Loucy (cell line): Measurements from ENCODE around the gene BCL2A1.
"Not testable (repeated sequence)": the region's sequence is repeated elsewhere in the genome, so short reads cannot be mapped to it uniquely, and the experiment has no call there.

Experiments
- H2AFZ ChIP-seq: fragments of 200-600 bp; sonication (generic); 2 replicates; pipeline ENCODE4 v1.6.0; 2016; ENCODE audit warnings: antibody characterized with exemption, mild to moderate bottlenecking, low read length, moderate library complexity
- H3F3A ChIP-seq: fragments of 200-600 bp; 2 replicates; pipeline ENCODE4 v1.6.0; 2016; ENCODE audit warnings: antibody characterized with exemption, low read depth, mild to moderate bottlenecking
- H3K27me3 ChIP-seq: fragments of 200-600 bp; sonication (generic); 2 replicates; pipeline ENCODE4 v1.6.1; 2014; ENCODE audit warnings: low read length, mild to moderate bottlenecking; ENCODE audit not compliant: insufficient read depth, poor library complexity, severe bottlenecking
- H3K36me3 ChIP-seq: fragments of 200-600 bp; sonication (generic); 2 replicates; pipeline ENCODE4 v1.6.1; 2016; ENCODE audit warnings: low read length; ENCODE audit not compliant: insufficient read depth
- H3K4me1 ChIP-seq: fragments of 200-600 bp; sonication (generic); 2 replicates; pipeline ENCODE4 v1.5.1; 2014; ENCODE audit warnings: low read length, mild to moderate bottlenecking; ENCODE audit not compliant: insufficient read depth, poor library complexity, severe bottlenecking
- H3K4me2 ChIP-seq: fragments of 200-600 bp; sonication (generic); 2 replicates; pipeline ENCODE4 v1.6.0; 2014; ENCODE audit warnings: antibody characterized with exemption, low read length, low read depth, mild to moderate bottlenecking; ENCODE audit not compliant: poor library complexity, severe bottlenecking
- H3K4me3 ChIP-seq: fragments of 200-600 bp; sonication (generic); 2 replicates; pipeline ENCODE4 v1.5.1; 2014; ENCODE audit warnings: low read length, mild to moderate bottlenecking, mixed read lengths; ENCODE audit not compliant: poor library complexity, severe bottlenecking
- H3K79me2 ChIP-seq: fragments of 200-600 bp; sonication (generic); 2 replicates; pipeline ENCODE4 v1.6.1; 2014; ENCODE audit warnings: low read length; ENCODE audit not compliant: insufficient read depth
- H3K9ac ChIP-seq: fragments of 200-600 bp; sonication (generic); 2 replicates; pipeline ENCODE4 v1.6.0; 2014; ENCODE audit warnings: mild to moderate bottlenecking, low read depth, low read length, moderate library complexity; ENCODE audit not compliant: poor library complexity, severe bottlenecking
- H3K9me2 ChIP-seq: fragments of 200-600 bp; sonication (generic); replicated peaks from 2 replicates; pipeline ENCODE4 v1.6.1; 2016; ENCODE audit warnings: low read depth, low read length, mixed read lengths
- H3K9me3 ChIP-seq: fragments of 200-600 bp; sonication (generic); 2 replicates; pipeline ENCODE4 v1.6.1; 2014; ENCODE audit warnings: mild to moderate bottlenecking, antibody characterized with exemption, low read length, low read depth; ENCODE audit not compliant: insufficient read depth
- H4K20me1 ChIP-seq: fragments of 200-600 bp; sonication (generic); 2 replicates; pipeline ENCODE4 v1.6.0; 2014; ENCODE audit warnings: antibody characterized with exemption, low read length, mild to moderate bottlenecking; ENCODE audit not compliant: insufficient read depth, poor library complexity, severe bottlenecking
- EZH2phosphoT487 ChIP-seq: fragments of 200-600 bp; IDR thresholded peaks from 2 replicates; pipeline ENCODE4 v1.6.1; 2018; ENCODE audit warnings: antibody characterized with exemption, mild to moderate bottlenecking, moderate library complexity, borderline replicate concordance
- TF ChIP-seq, protein P1 (sequence below): fragments of 200-600 bp; sonication (generic); conservative IDR thresholded peaks from 2 replicates; pipeline ENCODE4 v1.5.1; 2014; ENCODE audit warnings: mild to moderate bottlenecking, antibody characterized with exemption, low read length

The BCL2A1 gene

GRCh38 chr15:80012060-80012726 is 41.2 kb upstream of the BCL2A1 start:
- H3K9me3 ChIP-seq, result no peaks in the 10 kb centered on the region
- H3K9me2 ChIP-seq, result no peaks in the 10 kb centered on the region
- no peaks in the 10 kb centered on the region for H3F3A ChIP-seq
- TF ChIP-seq, protein P1, sequence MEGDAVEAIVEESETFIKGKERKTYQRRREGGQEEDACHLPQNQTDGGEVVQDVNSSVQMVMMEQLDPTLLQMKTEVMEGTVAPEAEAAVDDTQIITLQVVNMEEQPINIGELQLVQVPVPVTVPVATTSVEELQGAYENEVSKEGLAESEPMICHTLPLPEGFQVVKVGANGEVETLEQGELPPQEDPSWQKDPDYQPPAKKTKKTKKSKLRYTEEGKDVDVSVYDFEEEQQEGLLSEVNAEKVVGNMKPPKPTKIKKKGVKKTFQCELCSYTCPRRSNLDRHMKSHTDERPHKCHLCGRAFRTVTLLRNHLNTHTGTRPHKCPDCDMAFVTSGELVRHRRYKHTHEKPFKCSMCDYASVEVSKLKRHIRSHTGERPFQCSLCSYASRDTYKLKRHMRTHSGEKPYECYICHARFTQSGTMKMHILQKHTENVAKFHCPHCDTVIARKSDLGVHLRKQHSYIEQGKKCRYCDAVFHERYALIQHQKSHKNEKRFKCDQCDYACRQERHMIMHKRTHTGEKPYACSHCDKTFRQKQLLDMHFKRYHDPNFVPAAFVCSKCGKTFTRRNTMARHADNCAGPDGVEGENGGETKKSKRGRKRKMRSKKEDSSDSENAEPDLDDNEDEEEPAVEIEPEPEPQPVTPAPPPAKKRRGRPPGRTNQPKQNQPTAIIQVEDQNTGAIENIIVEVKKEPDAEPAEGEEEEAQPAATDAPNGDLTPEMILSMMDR, result no peak
- TF ChIP-seq EZH2phosphoT487, result no peak
- no peaks in the 10 kb centered on the region for H4K20me1 ChIP-seq
- no peak overlapping the region for H3K4me3 ChIP-seq
- H3K27me3 ChIP-seq, result no peaks in the 10 kb centered on the region
- H2AFZ ChIP-seq, result no peak overlapping the region
- H3K36me3 ChIP-seq, result no peaks in the 10 kb centered on the region
- no peaks in the 10 kb centered on the region for H3K79me2 ChIP-seq
- H3K9ac ChIP-seq, result no peak overlapping the region
- no peaks in the 10 kb centered on the region for H3K4me1 ChIP-seq
- no peak overlapping the region for H3K4me2 ChIP-seq

DNA sequence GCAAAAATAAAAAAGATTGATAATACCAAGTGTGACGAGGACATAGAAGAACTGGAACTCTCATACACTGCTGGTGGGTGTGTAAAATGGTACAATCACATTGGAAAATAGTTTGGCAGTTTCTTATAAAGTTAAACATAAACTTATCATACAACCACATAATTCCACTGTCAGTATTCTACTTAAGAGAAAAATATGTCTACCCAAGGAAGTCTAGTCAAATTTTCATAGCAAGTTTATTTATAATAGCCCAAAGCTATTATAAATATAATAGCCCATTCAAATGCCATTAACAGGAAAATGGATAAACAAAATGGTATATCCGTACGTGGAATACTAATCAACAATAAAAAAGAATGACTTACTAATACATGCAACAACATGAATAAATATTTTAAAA is 40.6 kb upstream of the BCL2A1 start:
- Histone ChIP-seq H4K20me1 (no peaks in the 10 kb centered on the region), H3K27me3 (no peaks in the 10 kb centered on the region), H3K9me3 (no peaks in the 10 kb centered on the region), H3F3A (no peaks in the 10 kb centered on the region), H3K4me1 (no peaks in the 10 kb centered on the region), H3K79me2 (no peaks in the 10 kb centered on the region), H3K4me2 (no peak overlapping the region), H3K9ac (no peak overlapping the region), H3K9me2 (no peaks in the 10 kb centered on the region), H2AFZ (no peak overlapping the region), H3K36me3 (no peaks in the 10 kb centered on the region), H3K4me3 (no peak overlapping the region)
- TF ChIP-seq, protein P1, result no peak
- TF ChIP-seq EZH2phosphoT487, result no peak

DNA sequence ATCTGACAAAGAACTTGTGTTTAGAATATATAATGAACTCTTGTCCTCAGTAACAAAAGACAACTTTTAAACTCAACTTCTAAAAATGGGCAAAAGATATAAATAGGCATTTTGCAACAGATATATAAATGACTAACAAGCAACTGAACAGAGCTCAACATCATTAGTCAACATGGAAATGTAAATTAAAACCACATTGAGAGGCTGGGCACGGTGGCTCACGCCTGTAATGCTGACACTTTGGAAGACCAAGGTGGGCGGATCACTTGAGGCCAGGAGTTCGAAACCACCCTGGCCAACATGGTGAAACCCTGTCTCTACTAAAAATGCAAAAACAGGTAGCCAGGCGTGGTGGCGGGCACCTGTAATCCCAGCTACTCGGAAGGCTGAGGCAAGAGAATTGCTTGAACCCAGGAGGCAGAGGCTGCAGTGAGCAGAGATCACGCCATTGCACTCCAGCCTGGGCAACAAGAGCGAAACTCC is 40.1 kb upstream of the BCL2A1 start:
- not testable (repeated sequence) for H3K9me2 ChIP-seq, H4K20me1 ChIP-seq, H3F3A ChIP-seq, H3K9me3 ChIP-seq, H3K9ac ChIP-seq, H3K4me2 ChIP-seq, H3K79me2 ChIP-seq, H3K36me3 ChIP-seq, H2AFZ ChIP-seq, H3K4me1 ChIP-seq, H3K27me3 ChIP-seq, H3K4me3 ChIP-seq

DNA sequence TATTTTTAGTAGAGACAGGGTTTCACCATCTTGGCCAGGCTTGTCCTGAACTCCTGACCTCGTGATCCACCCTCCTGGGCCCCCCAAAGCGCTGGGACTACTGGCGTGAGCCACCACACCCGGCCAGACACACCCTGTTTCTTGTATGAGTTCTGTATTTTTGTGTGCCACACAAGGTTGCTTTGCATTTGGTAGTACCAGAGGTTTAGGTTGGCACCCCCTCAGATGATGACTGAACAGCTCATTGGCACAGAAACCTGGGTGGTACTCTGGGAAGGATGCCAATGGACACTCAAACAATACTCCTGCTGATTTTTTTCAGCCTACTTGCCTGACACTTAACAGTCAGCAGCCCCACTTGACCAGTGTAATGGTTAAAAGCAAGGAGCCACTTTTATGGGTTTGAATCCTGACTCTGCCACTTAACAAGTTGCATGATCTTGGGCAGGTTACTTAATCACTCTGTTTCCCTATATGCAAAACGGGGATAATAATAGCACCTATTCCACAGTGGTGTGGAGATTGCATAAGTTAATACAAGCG is 39.2 kb upstream of the BCL2A1 start:
- no peak for TF ChIP-seq EZH2phosphoT487
- Histone ChIP-seq H3K9me3 (no peaks in the 10 kb centered on the region), H3F3A (no peaks in the 10 kb centered on the region), H3K4me1 (no peaks in the 10 kb centered on the region), H3K36me3 (no peaks in the 10 kb centered on the region), H4K20me1 (no peaks in the 10 kb centered on the region), H3K79me2 (no peaks in the 10 kb centered on the region), H3K4me3 (no peak overlapping the region), H2AFZ (no peak overlapping the region), H3K4me2 (no peak overlapping the region), H3K9ac (no peak overlapping the region), H3K27me3 (no peaks in the 10 kb centered on the region), H3K9me2 (no peaks in the 10 kb centered on the region)
